H1 (cell line): ENCODE measurements around the gene MDK. TPM values are rescaled to one million over a fixed set of nuclear protein-coding genes. Genes with fewer than 3 reads are reported as not detected.

Experiments
- CTCF ChIA-PET: fragments of 300-600 bp; sonication (Branson Sonifier 250); formaldehyde crosslinking; loops from one replicate; lab custom pipeline; 2021; ENCODE audit not compliant: partially characterized antibody; lab: Charles Lee
- POLR2A ChIA-PET: fragments of 300-600 bp; sonication (Branson Sonifier 250); formaldehyde crosslinking; loops from one replicate; lab custom pipeline; 2021; ENCODE audit warnings: inconsistent platforms; ENCODE audit not compliant: partially characterized antibody; lab: Charles Lee
- DNase-seq, 2 experiments: peaks; one replicate each; pipeline versions ENCODE4 v3.0.0 to v3.0.0-alpha.2; 2010 to 2022; ENCODE audit warnings: low spot score in 2 of 2, low read depth in 1 of 2, mixed read lengths in 1 of 2
- FAIRE-seq: peaks from 2 replicates; lab custom pipeline; 2011; peaks lifted over from hg19 to GRCh38; lab: Jason Lieb, UNC
- H2AFZ ChIP-seq: 2 replicates; pipeline ENCODE4 v1.8.1; 2012; ENCODE audit warnings: low read length, inconsistent platforms
- H2AK5ac ChIP-seq: 2 replicates; pipeline ENCODE4 v1.6.1; 2013; ENCODE audit warnings: low read depth, low read length
- H2BK120ac ChIP-seq: replicated peaks from 2 replicates; pipeline ENCODE3; 2013; ENCODE audit warnings: low read depth, low read length, inconsistent platforms
- H2BK12ac ChIP-seq: 2 replicates; pipeline ENCODE4 v1.6.1; 2013; ENCODE audit warnings: low read depth, low read length
- H2BK15ac ChIP-seq: 2 replicates; pipeline ENCODE4 v1.6.1; 2013; ENCODE audit warnings: low read length
- H2BK20ac ChIP-seq: 2 replicates; pipeline ENCODE4 v1.6.1; 2013; ENCODE audit warnings: low read length
- H2BK5ac ChIP-seq: 2 replicates; pipeline ENCODE4 v1.6.1; 2013; ENCODE audit warnings: low read depth, low read length
- H3K14ac ChIP-seq: 2 replicates; pipeline ENCODE4 v1.6.1; 2013; ENCODE audit warnings: inconsistent platforms; ENCODE audit not compliant: insufficient read length
- H3K18ac ChIP-seq: 2 replicates; pipeline ENCODE4 v1.6.1; 2013; ENCODE audit warnings: low read length; ENCODE audit errors: extremely low read depth
- H3K23ac ChIP-seq: 2 replicates; pipeline ENCODE4 v1.6.1; 2013; ENCODE audit warnings: inconsistent platforms; ENCODE audit not compliant: insufficient read length
- H3K23me2 ChIP-seq: 2 replicates; pipeline ENCODE4 v1.6.1; 2013; ENCODE audit warnings: low read depth, low read length
- H3K27ac ChIP-seq: 2 replicates; pipeline ENCODE4 v1.6.1; 2011; ENCODE audit warnings: low read depth, low read length, inconsistent platforms
- H3K27me3 ChIP-seq, 4 experiments: replicated peaks in 1 of 4; 1 replicate in 1 of 4; 2 replicates in 3 of 4; pipeline versions ENCODE4 v1.6.1 to v1.8.1; 2011 to 2013; ENCODE audit warnings: low read length in 3 of 4, mild to moderate bottlenecking in 3 of 4, inconsistent platforms in 2 of 4, mixed read lengths in 2 of 4, moderate library complexity in 1 of 4; ENCODE audit not compliant: control insufficient read depth in 3 of 4, insufficient read depth in 3 of 4; ENCODE audit errors: extremely low read depth in 1 of 4
- H3K36me3 ChIP-seq, 4 experiments: 2 replicates each; pipeline versions ENCODE4 v1.6.1 to v1.8.1; 2011 to 2013; ENCODE audit warnings: mild to moderate bottlenecking in 4 of 4, low read length in 3 of 4, moderate library complexity in 2 of 4, control low read depth in 1 of 4, inconsistent platforms in 1 of 4; ENCODE audit not compliant: insufficient read depth in 4 of 4, control insufficient read depth in 2 of 4
- H3K4ac ChIP-seq: replicated peaks from 2 replicates; pipeline ENCODE3; 2013; ENCODE audit warnings: low read length, low read depth, mixed read lengths, inconsistent platforms; ENCODE audit not compliant: insufficient read length
- H3K4me1 ChIP-seq, 4 experiments: replicated peaks in 1 of 4; 1 replicate in 1 of 4; 2 replicates in 3 of 4; pipeline versions ENCODE4 v1.6.1 to v1.8.1; 2011 to 2013; ENCODE audit warnings: low read length in 3 of 4, inconsistent platforms in 2 of 4, mixed read lengths in 1 of 4; ENCODE audit not compliant: insufficient read depth in 4 of 4, control insufficient read depth in 3 of 4
- H3K4me2 ChIP-seq, 2 experiments: 2 replicates each; pipeline versions ENCODE4 v1.6.1 to v1.8.1; 2011 to 2013; ENCODE audit warnings: low read depth in 2 of 2, low read length in 2 of 2, control low read depth in 1 of 2, inconsistent platforms in 1 of 2, mild to moderate bottlenecking in 1 of 2; ENCODE audit not compliant: insufficient read depth in 1 of 2
- H3K4me3 ChIP-seq, 4 experiments: fragments of 200-600, 300-600 bp in 1 of 4; sonication (generic), shearing (Covaris generic), sonication (Bioruptor Twin) in 1 of 4; 2 replicates each; pipeline versions ENCODE4 v1.5.1 to v1.8.1; 2011 to 2016; ENCODE audit warnings: low read length in 4 of 4, low read depth in 3 of 4, control low read depth in 2 of 4, inconsistent platforms in 2 of 4, mild to moderate bottlenecking in 2 of 4, mixed read lengths in 1 of 4, moderate library complexity in 1 of 4; ENCODE audit not compliant: insufficient read depth in 2 of 4; ENCODE audit errors: extremely low read depth in 1 of 4
- H3K56ac ChIP-seq: replicated peaks from 2 replicates; pipeline ENCODE3; 2013; ENCODE audit warnings: low read depth, mild to moderate bottlenecking, mixed read lengths, low read length, inconsistent platforms; ENCODE audit not compliant: insufficient read length
- H3K79me1 ChIP-seq: 2 replicates; pipeline ENCODE4 v1.6.1; 2013; ENCODE audit warnings: low read depth, low read length, control low read depth
- H3K79me2 ChIP-seq, 2 experiments: 2 replicates each; pipeline versions ENCODE4 v1.6.1 to v1.8.1; 2012 to 2013; ENCODE audit warnings: low read length in 2 of 2, mild to moderate bottlenecking in 2 of 2, inconsistent platforms in 1 of 2; ENCODE audit not compliant: insufficient read depth in 2 of 2, control insufficient read depth in 1 of 2
- H3K9ac ChIP-seq, 4 experiments: replicated peaks in 1 of 4; 1 replicate in 1 of 4; 2 replicates in 3 of 4; pipeline versions ENCODE4 v1.6.1 to v1.8.1; 2011 to 2013; ENCODE audit warnings: low read depth in 3 of 4, low read length in 3 of 4, control low read depth in 2 of 4, mild to moderate bottlenecking in 2 of 4, moderate library complexity in 2 of 4, inconsistent platforms in 1 of 4; ENCODE audit errors: extremely low read depth in 1 of 4
- H3K9me3 ChIP-seq, 2 experiments: 2 replicates each; pipeline versions ENCODE4 v1.6.1 to v1.8.1; 2012 to 2013; ENCODE audit warnings: mild to moderate bottlenecking in 2 of 2, moderate library complexity in 2 of 2, control low read depth in 1 of 2, inconsistent platforms in 1 of 2, low read depth in 1 of 2, low read length in 1 of 2, mixed read lengths in 1 of 2; ENCODE audit not compliant: insufficient read depth in 2 of 2
- H4K20me1 ChIP-seq, 2 experiments: replicated peaks in 1 of 2; 2 replicates each; pipeline versions ENCODE3 to v1.8.1; 2011 to 2013; ENCODE audit warnings: inconsistent platforms in 2 of 2, low read length in 2 of 2, mild to moderate bottlenecking in 1 of 2; ENCODE audit not compliant: insufficient read depth in 2 of 2, control insufficient read depth in 1 of 2
- H4K5ac ChIP-seq: 2 replicates; pipeline ENCODE4 v1.6.1; 2013; ENCODE audit warnings: low read length, low read depth, mixed read lengths, inconsistent platforms; ENCODE audit not compliant: insufficient read length
- H4K8ac ChIP-seq: 2 replicates; pipeline ENCODE4 v1.8.0; 2013; ENCODE audit warnings: mild to moderate bottlenecking, moderate library complexity, low read length, inconsistent platforms; ENCODE audit not compliant: insufficient read depth; ENCODE audit errors: extremely low read depth
- H4K91ac ChIP-seq: replicated peaks from 2 replicates; pipeline ENCODE3; 2013; ENCODE audit warnings: low read length, mixed read lengths, inconsistent platforms; ENCODE audit not compliant: insufficient read length
- CREB1 ChIP-seq: IDR thresholded peaks from 2 replicates; pipeline ENCODE4 v1.6.1; 2012; ENCODE audit warnings: inconsistent platforms
- FOSL1 ChIP-seq: IDR thresholded peaks from 2 replicates; pipeline ENCODE4 v1.6.1; 2011; ENCODE audit warnings: mild to moderate bottlenecking, low read depth, low read length, moderate library complexity; ENCODE audit not compliant: insufficient read depth
- GABPA ChIP-seq: IDR thresholded peaks from 2 replicates; pipeline ENCODE4 v1.6.1; 2011; ENCODE audit warnings: mild to moderate bottlenecking, low read length, moderate library complexity, borderline replicate concordance; ENCODE audit not compliant: insufficient read depth
- RBBP5 ChIP-seq: IDR thresholded peaks from 2 replicates; pipeline ENCODE4 v1.7.1; 2012; ENCODE audit warnings: low read depth, mild to moderate bottlenecking, inconsistent platforms, low read length, moderate library complexity, borderline replicate concordance
- RFX5 ChIP-seq: IDR thresholded peaks from 2 replicates; pipeline ENCODE4 v1.6.1; 2011; ENCODE audit warnings: low read depth, low read length, improper control_type of control experiment, borderline replicate concordance
- SAP30 ChIP-seq: fragments of 300-600 bp; sonication (generic); IDR thresholded peaks from 2 replicates; pipeline ENCODE4 v1.7.1; 2012; ENCODE audit warnings: low read length, moderate library complexity, mild to moderate bottlenecking, inconsistent platforms; ENCODE audit not compliant: insufficient read depth, insufficient replicate concordance
- SIN3A ChIP-seq, 2 experiments: IDR thresholded peaks in 1 of 2; conservative IDR thresholded peaks in 1 of 2; 2 replicates each; pipeline ENCODE4 v1.6.1; 2011 to 2012; ENCODE audit warnings: low read length in 2 of 2, improper control_type of control experiment in 1 of 2, low read depth in 1 of 2, mild to moderate bottlenecking in 1 of 2
- SP1 ChIP-seq: IDR thresholded peaks from 2 replicates; pipeline ENCODE4 v1.6.1; 2011; ENCODE audit warnings: low read depth, low read length
- SP2 ChIP-seq: IDR thresholded peaks from 2 replicates; pipeline ENCODE4 v1.6.1; 2012; ENCODE audit warnings: mild to moderate bottlenecking, low read length, inconsistent platforms
- TAF1 ChIP-seq: IDR thresholded peaks from 2 replicates; pipeline ENCODE4 v1.6.1; 2011; ENCODE audit warnings: mild to moderate bottlenecking, low read depth, low read length
- TCF12 ChIP-seq: IDR thresholded peaks from 2 replicates; pipeline ENCODE4 v1.6.1; 2011; ENCODE audit warnings: low read depth, mild to moderate bottlenecking, low read length
- YY1 ChIP-seq: IDR thresholded peaks from 2 replicates; pipeline ENCODE4 v1.6.1; 2011; ENCODE audit warnings: low read depth, mild to moderate bottlenecking, low read length
- WGBS, 2 experiments: shearing (Covaris generic) in 1 of 2; methylation state at CpG; one replicate each; pipeline versions ENCODE4 v1.1.6 to v1.1.7; 2013 to 2015; ENCODE audit warnings: low lambda C conversion rate in 2 of 2, mixed read lengths in 2 of 2, inconsistent platforms in 1 of 2, low coverage in 1 of 2, missing lambda C conversion rate in 1 of 2; ENCODE audit not compliant: insufficient replicate concordance in 2 of 2, insufficient coverage in 1 of 2, insufficient read length in 1 of 2; ENCODE audit errors: extremely low coverage in 1 of 2, missing lambda C conversion rate in 1 of 2; 5-methylcytosine and 5-hydroxymethylcytosine counted together
- polyA plus RNA-seq, 7 experiments: library from polyadenylated mRNA; depleted of rRNA in 3 of 7; stranded (reverse) in 5 of 7; unstranded in 2 of 7; fragments of >200 nt in 5 of 7; fragments of 200-250 nt in 2 of 7; gene quantifications; 1 replicate in 5 of 7; 2 replicates in 1 of 7; 4 replicates in 1 of 7; pipeline versions ENCODE4 v1.2.1 to v1.2.3, GENCODE V29; 2011 to 2013; ENCODE audit warnings: missing spikeins in 2 of 7, mixed read lengths in 2 of 7
- total RNA-seq: library from RNA; stranded (reverse); fragmentation: NEBNext Ultra II Directional; extraction: Animal tissue kit (Norgen Biotek cat#: 25700); gene quantifications from 2 replicates; pipeline ENCODE4 v1.2.1, GENCODE V29; 2021

The MDK gene
- total and polyA plus RNA-seq, 2 of the 8 experiments (the other 6 are each of a cell fraction or from before 2014, with no cell fraction given): 309 to 606 TPM

GRCh38 chr11:46337626-46338345 lies 43.7 kb upstream of the MDK start:
- 0 out of 2 replicates have a peak overlapping the region, but pooled peaks have one; percentile 53 for H2BK15ac ChIP-seq
- FAIRE-seq (no peak), DNase-seq (no peak)
- no peak overlapping the region for H4K5ac ChIP-seq
- CTCF ChIA-PET: interaction anchor here (0.9 to 44.5 kb wide), 5 partner anchors 5 to 94 kb away, joined by 3 to 1004 read pairs (median 6); partner anchors contain the start of genes DGKZ and MDK
- H3K79me2 ChIP-seq: no peaks in the 10 kb centered on the region
- no peak overlapping the region for H3K56ac ChIP-seq
- peaks cover 4% of the 10 kb centered on the region; the same call in 1 of the 2 replicates for H3K23me2 ChIP-seq
- H3K27me3 ChIP-seq: peaks cover 2 to 19% (median 18%) of the 10 kb centered on the region in 4 experiments
- no peak overlapping the region for H3K14ac ChIP-seq
- no peak overlapping the region; the same call in 1 of the 2 replicates for H3K27ac ChIP-seq
- no peaks in the 10 kb centered on the region for H3K9me3 ChIP-seq
- POLR2A ChIA-PET: interaction anchor here (1.0 to 3.4 kb wide), 5 partner anchors 11 to 95 kb away, joined by 3 to 21 read pairs (median 4); partner anchors contain the start of gene DGKZ
- no peaks in the 10 kb centered on the region for H4K20me1 ChIP-seq
- peak overlapping the region; percentile 18 for H4K91ac ChIP-seq
- peak overlapping the region; percentile 83 for H2BK20ac ChIP-seq
- H3K36me3 ChIP-seq: no peaks in the 10 kb centered on the region
- peak overlapping the region in 1 of 4 experiments; percentile 46; a peak in 1 of 8 replicates for H3K4me3 ChIP-seq
- H2BK12ac ChIP-seq: peak overlapping the region; percentile 84
- WGBS, 2 experiments: 80% methylated on average over 13 of the region's 13 CpGs; no CpG with 5 or more reads in 1 of the 2 experiments
- no peak overlapping the region for H3K4ac ChIP-seq
- H3K79me1 ChIP-seq: 0 out of 2 replicates have a peak, but pooled peaks cover 3% of the 10 kb centered on the region
- H2AFZ ChIP-seq: no peak overlapping the region
- H3K4me2 ChIP-seq: peak overlapping the region; percentile 4 to 68; a peak in 2 of 4 replicates
- H2BK120ac ChIP-seq: peak overlapping the region; percentile 16
- peak overlapping the region; percentile 57; the same call in 1 of the 2 replicates for H3K18ac ChIP-seq
- no peak overlapping the region for H3K23ac ChIP-seq
- H2AK5ac ChIP-seq: peak overlapping the region; percentile 58; the same call in 1 of the 2 replicates
- H2BK5ac ChIP-seq: peak overlapping the region; percentile 92; the same call in 1 of the 2 replicates
- H3K9ac ChIP-seq: no peak overlapping the region
- no peak overlapping the region for H4K8ac ChIP-seq
- H3K4me1 ChIP-seq: peaks cover 34 to 62% (median 56%) of the 10 kb centered on the region in 4 experiments
- TF ChIP-seq TAF1: no peak
- no peak for TF ChIP-seq TCF12
- no peak for TF ChIP-seq YY1
- no peak for TF ChIP-seq SIN3A (conservative IDR thresholded peaks at IDR 0.05 in 1 of 2, IDR thresholded peaks at IDR 0.05 in 1 of 2; ENCODE audit: low read depth in 1 of 2, low read length in 2 of 2)
- TF ChIP-seq GABPA: no peak
- no peak for TF ChIP-seq RBBP5
- TF ChIP-seq RFX5: no peak
- no peak for TF ChIP-seq SP2
- TF ChIP-seq FOSL1: no peak
- TF ChIP-seq SAP30: no peak
- no peak for TF ChIP-seq SP1
- no peak for TF ChIP-seq CREB1
